NCI-H2081 treated with DMSO at 0.1 percent for 48 hours (cell line): Measurements from ENCODE around the gene NMNAT2.

Experiments
- DNase-seq: peaks from one replicate; lab custom pipeline; 2025; lab: John Stamatoyannopoulos, UW

The NMNAT2 gene

DNA sequence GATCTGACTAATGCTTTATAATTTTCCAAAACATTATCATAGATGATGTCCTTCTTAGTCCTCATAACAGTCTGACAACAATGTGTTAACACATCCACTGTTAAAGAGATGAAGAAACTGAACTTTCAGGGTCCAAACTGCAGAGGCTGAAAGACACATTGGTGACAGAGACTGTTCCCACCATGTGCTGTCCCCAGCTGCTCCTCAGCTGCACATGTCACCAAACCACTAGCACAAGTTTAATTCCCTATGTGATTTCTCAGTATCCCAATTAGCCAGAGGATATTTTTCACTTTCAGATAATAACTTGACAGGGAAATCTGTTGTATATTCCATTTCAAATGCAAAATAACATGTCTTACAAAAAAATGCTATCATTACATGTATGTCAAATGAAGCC is 207.5 kb downstream of the NMNAT2 start:
- no peak for DNase-seq

DNA sequence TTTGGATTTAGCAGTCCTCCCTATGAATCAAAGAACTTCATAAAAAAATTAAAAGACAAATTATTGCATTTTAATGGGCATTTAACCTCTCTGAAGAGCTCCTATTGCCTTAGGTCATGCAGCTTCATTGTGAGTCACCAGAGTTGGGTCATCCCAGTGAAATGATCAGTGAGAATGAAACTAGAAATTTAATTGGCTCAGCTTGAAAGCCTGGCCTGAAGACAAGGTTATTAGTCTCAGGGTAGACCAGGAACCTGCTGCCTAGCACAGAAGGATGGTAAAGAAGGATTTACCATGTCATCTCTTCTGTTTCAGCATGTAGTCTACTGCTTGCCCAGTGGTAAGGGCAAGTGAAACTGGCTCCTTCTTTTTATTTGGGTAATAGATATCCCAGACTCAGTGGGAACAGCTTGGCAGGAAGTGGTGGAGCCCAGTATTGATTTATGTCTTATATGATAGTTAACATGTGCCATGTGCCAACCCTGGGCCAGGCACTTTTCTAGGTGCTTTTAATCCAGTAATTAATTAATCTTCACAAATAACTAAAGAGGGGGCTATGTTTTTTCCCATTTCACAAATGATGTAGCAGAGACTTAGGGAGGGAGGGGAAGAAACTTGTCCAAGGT is 208.5 kb downstream of the NMNAT2 start:
- no peak for DNase-seq

DNA sequence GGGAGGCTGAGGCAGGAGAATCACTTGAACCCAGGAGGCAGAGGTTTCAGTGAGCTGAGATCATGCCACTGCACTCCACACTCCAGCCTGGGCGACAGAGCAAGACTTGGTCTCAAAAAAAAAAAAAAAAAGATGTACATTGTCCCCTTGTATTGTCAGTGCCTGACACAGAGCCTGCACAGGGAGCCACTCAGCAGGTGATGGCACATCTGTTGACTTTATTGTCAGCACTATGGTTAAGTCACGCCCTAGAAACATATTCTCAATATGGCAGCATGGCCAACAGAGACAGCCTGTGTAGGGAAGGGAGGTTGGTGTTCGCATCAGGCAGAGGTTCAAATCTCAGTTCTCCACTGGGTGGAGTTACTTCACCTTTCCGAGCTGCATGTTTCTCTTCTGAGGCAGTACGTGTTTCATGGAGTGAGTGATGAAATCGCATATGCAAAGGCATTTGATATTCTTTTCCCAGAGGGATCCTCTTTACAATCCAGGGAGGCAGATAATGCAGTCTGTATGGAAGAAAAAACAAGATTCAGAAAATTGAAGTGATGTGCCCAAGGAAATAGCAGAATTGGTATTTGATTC is 211.6 kb downstream of the NMNAT2 start:
- no peak for DNase-seq

DNA sequence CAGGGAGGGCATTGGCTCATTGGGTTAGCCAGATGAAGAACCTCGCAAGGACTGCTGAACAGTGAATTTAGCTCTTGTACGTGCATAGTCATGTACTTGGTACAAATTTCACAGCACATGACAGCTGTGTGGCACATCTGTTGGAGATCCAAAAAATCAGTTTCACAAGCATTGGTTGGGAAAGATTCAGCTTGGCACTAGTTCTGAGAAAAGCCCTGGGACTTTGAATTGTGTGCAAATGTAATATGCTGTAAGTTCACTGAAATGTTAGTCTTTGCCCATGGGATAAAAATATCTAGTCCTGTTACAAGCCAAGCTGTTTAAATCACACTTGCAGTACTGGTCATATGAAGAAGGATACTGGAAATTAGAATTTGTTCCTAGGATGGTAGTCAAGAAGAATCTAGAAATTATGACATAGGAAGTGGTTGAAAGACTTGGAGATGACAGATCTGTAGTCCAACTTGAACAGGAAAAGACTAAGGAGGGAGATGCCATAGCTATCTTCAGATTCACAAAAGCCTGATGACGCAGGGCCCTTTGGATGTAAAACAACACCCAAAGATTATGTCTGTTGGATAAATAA is 212.9 kb downstream of the NMNAT2 start:
- DNase-seq, result no peak

DNA sequence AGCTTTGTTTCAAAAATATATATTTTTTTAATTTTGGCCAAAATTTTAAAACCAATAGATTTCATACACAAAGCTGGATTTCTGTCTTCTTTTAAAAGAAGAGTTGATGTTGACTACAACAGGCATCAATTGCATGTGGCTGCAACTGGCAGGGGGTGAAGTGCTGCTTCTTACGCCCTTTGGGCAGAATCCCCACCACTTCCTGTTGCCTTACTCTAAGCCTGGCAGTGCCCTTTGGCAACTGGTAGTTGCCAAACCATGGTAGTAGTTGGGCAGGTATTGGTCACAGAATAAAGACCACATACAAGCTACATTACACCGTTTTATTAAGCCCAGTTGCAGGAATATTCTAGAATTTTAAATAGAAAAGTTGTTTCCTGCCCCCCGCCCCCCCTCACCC is 215.1 kb downstream of the NMNAT2 start:
- no peak for DNase-seq

DNA sequence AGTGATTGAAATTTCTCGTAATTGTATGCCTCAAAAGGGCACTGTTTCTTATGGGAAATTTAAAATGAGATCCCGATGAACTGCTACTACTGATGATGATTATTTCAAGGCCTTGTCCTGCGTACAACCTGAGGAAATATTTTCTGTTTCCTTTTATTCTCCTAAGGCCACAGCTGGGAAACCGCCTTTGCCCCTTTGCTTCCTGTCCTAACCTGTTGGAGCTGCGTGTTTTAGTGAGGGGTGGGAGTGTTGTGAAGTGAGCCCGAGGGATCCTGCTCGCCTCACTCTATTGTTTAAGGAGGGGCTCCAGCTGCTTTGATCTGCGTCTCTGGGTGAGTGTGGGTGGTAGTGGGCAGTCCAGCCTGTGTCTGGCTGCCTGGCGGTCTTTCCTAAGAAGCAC is 217.7 kb downstream of the NMNAT2 start:
- no peak for DNase-seq

DNA sequence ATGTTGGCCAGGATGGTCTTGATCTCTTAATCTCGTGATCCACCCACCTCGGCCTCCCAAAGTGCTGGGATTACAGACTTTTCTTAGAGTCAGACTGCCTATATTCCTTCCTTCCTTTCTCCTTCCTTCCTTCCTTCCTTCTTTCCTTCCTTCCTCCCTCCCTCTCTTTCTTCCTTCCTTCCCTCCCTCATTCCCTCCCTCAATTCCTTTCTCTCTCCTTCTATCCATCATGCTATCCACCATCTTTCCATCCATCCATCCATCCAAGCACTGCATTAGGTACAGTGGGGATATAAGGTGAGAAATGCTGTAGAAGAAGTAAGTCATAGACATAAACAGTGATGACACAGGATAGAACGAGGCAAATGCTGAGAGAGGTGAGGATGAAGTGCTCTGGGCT is 218.9 kb downstream of the NMNAT2 start:
- no peak for DNase-seq

DNA sequence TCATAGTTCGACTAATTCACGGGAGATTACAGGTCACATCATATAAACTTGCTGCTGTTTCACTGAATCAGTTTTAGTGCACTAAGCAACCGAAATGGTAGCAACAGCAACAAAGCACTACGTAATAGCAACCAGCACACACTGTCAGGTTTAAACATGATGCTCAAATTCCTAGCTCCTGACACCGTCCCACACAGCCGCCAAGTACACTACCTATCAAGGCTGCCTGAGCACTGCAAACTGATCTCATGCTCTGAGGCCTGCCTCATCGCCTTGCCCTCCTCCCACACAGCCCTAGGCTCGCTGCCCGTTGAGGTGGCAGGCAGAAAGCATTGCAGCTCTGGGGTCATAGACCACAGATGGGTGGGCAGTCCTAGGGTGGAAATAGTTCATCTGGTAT is 219.7 kb downstream of the NMNAT2 start:
- DNase-seq, result no peak
